HG03135 (cell line): ENCODE results near the gene CHRFAM7A.
"Not testable (repeated sequence)": the region's sequence is repeated elsewhere in the genome, so short reads cannot be mapped to it uniquely, and the experiment has no call there.

Experiments used
- ATAC-seq: cut with Tn5 transposase; IDR thresholded peaks from one replicate; pipeline ENCODE4 v1.9.1; 2021; ENCODE audit warnings: mild to moderate bottlenecking, moderate library complexity; ENCODE audit not compliant: unreplicated experiment

Gene CHRFAM7A

DNA sequence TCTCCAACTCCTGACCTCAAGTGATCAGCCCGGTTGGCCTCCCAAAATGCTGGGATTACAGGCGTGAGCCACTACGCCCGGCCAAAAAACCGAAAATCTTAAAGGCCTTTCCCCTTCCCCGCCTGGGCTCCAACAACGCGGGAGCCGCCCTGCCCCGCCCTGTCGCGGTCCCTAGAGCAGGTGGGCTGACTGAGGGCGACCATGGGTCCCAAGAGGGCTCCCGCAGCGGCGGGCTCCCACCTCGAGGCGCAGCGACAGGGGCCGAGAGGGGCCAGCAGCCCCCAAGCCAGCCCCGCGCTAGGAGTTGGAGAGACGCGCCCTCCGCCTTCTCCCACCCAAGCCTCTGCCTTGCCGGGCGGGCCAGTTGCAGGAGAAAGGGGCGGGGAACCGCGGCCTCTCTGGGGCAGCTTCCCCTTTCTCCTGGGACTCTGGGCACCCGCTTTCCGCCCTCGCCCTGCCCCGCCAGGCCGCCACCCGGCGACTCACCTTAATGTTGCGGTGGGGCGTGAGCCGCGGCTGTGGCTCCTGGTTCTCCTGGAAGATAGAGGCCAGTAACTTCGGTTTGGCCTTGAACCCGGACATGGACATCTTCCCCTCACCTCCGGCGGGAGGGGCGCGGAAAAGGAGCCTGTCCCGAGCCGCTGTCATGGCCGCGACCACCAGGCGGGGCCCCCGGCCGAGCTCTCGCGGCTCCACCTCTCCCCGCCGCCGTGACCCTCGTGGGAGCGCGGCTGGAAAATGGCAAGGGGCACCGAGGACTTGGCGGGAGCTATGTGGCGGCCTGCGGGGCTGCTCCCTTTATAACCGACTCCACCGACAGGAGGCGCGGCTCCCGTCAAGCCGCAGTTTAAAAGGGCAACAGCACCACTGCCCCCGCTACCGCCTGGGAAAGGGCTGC is at the start of gene CHRFAM7A:
Gene CHRFAM7A, minus strand, starts transcription at position 775 of the 898 bp plus-strand sequence. CDS start 10,189 bp downstream, outside the sequence.
- not testable (repeated sequence) for ATAC-seq

DNA sequence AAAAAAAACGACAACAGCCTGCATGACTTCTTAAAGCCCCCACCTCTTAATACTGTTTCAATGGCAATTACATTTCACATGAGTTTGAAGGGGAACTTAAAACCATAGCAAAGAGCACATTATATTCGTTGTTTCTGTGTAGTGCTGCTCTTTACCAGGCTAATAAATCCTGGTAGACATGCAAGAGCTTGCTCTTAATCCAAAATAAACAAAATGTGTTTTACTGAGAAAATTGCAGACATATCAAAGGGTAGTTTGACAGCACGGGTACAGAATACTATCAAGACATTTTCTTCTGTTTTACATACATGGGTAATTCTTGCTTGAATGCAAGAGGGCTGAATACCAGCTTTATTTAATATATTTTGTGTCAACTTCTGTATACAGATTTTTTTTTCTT is 45.0 kb upstream of the CHRFAM7A start:
- not testable (repeated sequence) for ATAC-seq

DNA sequence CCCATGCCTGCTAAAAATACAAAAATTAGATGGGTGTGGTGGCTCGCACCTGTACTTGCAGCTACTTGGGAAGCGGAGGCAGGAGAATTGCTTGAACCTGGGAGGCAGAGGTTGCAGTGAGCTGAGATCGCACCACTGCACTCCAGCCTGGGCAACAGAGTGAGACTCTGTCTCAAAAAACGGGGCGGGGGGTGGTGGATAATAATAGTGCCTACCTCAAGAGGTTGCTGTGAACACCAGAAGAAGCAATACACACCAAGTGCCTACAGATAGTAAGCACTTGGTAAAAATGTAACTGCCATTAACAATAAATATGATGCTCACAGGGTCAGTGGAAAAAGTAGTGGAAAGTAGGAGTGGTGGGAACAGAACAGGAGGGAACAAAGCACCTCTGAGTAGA is 42.5 kb upstream of the CHRFAM7A start:
- ATAC-seq, result not testable (repeated sequence)

- ATAC-seq, result not testable (repeated sequence)
These were observed 27.4 kb upstream of the CHRFAM7A start for GRCh38 chr15:30420723-30421122.

- not testable (repeated sequence) for ATAC-seq
These were observed 20.8 kb upstream of the CHRFAM7A start, which contains the start of gene GOLGA8R for GRCh38 chr15:30414160-30414559. Gene GOLGA8R (minus strand): TSS chr15:30414260. CDS start chr15:30414162, 98 bp downstream.

GRCh38 chr15:30407636-30408035 is 14.3 kb upstream of the CHRFAM7A start:
- not testable (repeated sequence) for ATAC-seq

GRCh38 chr15:30398988-30399387 is 5.6 kb upstream of the CHRFAM7A start:
- not testable (repeated sequence) for ATAC-seq

- not testable (repeated sequence) for ATAC-seq
These were observed 288 bp upstream of the CHRFAM7A start for GRCh38 chr15:30393664-30393991.

- not testable (repeated sequence) for ATAC-seq
These were observed 6.9 kb downstream of the CHRFAM7A start for GRCh38 chr15:30386318-30386887.

GRCh38 chr15:30377082-30377413 is 16.3 kb downstream of the CHRFAM7A start:
- not testable (repeated sequence) for ATAC-seq

DNA sequence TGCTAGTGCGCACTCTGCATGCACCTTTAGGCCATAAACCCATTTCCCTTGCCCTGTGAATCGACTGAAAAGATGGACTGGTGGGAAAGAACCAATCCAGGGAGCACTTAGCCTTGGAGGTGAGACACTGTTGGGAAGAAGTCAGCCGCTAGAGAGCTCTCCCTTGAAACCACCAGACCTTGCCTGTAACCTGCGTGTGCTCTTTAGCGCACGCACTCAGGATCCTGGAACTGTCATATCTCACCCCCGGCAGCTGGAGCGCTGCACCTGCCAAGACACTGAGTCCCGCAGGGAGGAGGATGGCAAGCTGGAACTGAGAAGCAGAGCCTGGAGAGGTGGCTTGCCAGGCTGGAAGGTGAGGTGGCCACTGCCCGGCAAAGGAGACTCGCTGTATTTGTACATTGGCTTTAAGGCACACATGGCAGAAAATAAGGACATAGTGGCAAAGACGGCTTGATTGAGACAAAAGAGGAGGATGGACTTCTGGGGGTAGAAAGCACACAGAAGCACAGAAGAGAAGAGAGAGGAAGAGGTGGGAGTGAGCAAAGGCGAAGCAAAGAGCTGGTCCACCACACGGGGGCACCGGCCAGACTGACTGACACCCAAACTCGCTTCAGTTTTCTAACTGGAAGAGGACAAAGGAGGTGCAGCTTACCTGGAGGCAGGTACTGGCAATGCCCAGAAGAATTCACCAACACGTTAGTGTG is 16.8 kb downstream of the CHRFAM7A start:
- ATAC-seq, result not testable (repeated sequence)

DNA sequence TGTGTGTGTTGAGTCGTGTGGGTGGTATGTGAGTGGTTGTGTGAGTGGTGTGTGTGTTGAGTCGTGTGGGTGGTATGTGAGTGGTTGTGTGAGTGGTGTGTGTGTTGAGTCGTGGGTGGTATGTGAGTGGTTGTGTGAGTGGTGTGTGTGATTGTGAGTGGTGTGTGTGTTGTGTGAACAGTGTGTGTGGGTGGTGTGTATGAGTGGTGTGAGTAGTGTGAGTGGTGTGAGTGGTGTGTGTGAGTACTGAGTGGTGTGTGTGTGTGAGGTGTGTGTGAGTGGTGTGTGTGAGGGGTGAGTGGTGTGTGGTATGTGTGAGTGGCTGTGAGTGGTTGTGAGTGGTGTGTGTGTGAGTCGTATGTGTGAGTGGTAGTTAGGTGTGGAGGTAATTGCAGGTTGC is 17.5 kb downstream of the CHRFAM7A start:
- ATAC-seq, result not testable (repeated sequence)

DNA sequence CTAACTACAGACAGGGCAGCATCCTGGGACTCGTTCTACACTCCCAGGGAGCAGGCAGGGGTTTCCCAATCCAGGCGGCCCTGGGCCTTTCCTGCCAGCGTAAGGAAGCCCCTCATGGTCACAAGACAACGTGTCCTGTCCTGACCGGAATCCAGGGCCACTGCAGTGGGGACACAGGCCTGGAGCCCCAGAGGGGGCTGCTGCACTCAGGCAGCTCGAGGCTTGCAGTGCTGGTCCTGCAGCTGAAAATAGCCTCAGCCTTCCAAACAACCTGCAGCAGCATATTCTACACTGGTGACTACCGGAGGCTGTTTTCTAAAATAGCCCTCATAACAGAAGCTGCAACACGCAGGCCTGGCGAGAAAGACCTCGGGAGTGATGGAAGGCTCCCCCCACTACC is 18.5 kb downstream of the CHRFAM7A start:
- not testable (repeated sequence) for ATAC-seq

- not testable (repeated sequence) for ATAC-seq
These were observed 25.1 kb downstream of the CHRFAM7A start for GRCh38 chr15:30368271-30368670.

GRCh38 chr15:30367246-30367645 is 26.1 kb downstream of the CHRFAM7A start:
- ATAC-seq, result not testable (repeated sequence)

GRCh38 chr15:30361404-30361803 is 31.9 kb downstream of the CHRFAM7A start:
- ATAC-seq, result not testable (repeated sequence)

DNA sequence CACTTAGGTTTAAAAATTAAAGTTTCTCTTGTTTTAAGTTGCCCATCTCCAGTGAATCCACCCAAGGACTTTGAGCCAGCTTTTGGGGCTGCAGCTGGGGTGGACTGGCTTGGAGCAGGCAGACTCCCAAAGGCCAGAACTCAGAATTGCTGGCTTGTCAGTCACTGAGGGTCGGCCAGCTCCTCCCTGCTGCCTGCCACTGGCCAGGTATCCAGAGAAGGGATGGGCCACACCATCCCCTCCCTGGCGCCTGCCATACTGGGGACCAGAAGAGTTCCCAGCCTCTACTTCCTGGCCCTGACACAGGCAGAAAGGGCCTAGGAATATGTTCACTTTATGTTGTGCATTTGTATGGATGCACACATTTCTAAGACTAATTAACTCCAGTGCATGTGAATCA is 32.4 kb downstream of the CHRFAM7A start:
- not testable (repeated sequence) for ATAC-seq

DNA sequence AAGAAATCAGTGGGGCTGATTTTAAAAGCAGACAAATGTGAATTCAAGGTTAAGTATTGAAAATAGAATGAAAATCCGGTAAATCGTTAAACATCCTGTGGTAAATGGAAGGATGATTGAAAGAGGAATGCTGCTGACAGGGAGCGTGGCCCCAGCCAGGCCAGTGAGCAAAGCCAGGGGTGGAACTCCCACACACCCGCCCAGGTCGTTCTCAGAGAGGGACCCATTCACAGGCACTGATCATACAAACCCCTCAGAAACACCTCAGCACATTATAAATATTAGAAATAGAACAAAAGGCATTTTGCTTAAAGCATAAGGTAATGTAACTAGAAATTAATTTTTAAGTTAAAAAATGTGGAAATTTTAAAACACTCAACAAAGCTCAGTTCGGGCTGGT is 38.3 kb downstream of the CHRFAM7A start:
- ATAC-seq, result not testable (repeated sequence)

- not testable (repeated sequence) for ATAC-seq
These were observed 43.5 kb downstream of the CHRFAM7A start for GRCh38 chr15:30349803-30350202.

GRCh38 chr15:30336584-30336983 is 56.8 kb downstream of the CHRFAM7A start:
- ATAC-seq, result not testable (repeated sequence)

GRCh38 chr15:30334152-30334551 is 59.2 kb downstream of the CHRFAM7A start:
- ATAC-seq, result not testable (repeated sequence)
